NCI-H345 treated with DMSO at 0.1 percent for 48 hours (cell line): ENCODE results near the gene CC2D2B.
A peak's percentile ranks its signal among the peaks of the same experiment; 100 is the strongest.
"Not testable (repeated sequence)": the region's sequence is repeated elsewhere in the genome, so short reads cannot be mapped to it uniquely, and the experiment has no call there.

ENCODE experiments used
- DNase-seq: peaks from one replicate; lab custom pipeline; 2025; ENCODE audit not compliant: unreplicated experiment; lab: John Stamatoyannopoulos, UW

The CC2D2B gene

GRCh38 chr10:96017191-96017687 is 109.5 kb downstream of the CC2D2B start:
- DNase-seq, result peak; percentile 24

GRCh38 chr10:96021332-96021731 is 113.6 kb downstream of the CC2D2B start:
- DNase-seq, result no peak

GRCh38 chr10:96022739-96023138 is 115.0 kb downstream of the CC2D2B start:
- no peak for DNase-seq

- no peak for DNase-seq
Measured at GRCh38 chr10:96023168-96023567, 115.4 kb downstream of the CC2D2B start.

- no peak for DNase-seq
Measured at GRCh38 chr10:96025566-96025965, 117.8 kb downstream of the CC2D2B start.

GRCh38 chr10:96034625-96035024 is 126.8 kb downstream of the CC2D2B start:
- DNase-seq, result no peak

- no peak for DNase-seq
Measured at GRCh38 chr10:96038476-96039387, 131.0 kb downstream of the CC2D2B start.

- no peak for DNase-seq
Measured at GRCh38 chr10:96041146-96041545, 133.4 kb downstream of the CC2D2B start.

GRCh38 chr10:96043033-96043892 is 135.5 kb downstream of the CC2D2B start, which contains the start of gene CCNJ:
CCNJ (plus strand) TSS chr10:96043583; CDS start chr10:96044394, 811 bp downstream.
- peak; percentile 54 for DNase-seq

- peak; percentile 5 for DNase-seq
Measured at GRCh38 chr10:96043893-96044715, 136.3 kb downstream of the CC2D2B start.

GRCh38 chr10:96044736-96045135 is 137.0 kb downstream of the CC2D2B start:
- peak; percentile 2 for DNase-seq

GRCh38 chr10:96046546-96046945 is 138.8 kb downstream of the CC2D2B start:
- no peak for DNase-seq

- no peak for DNase-seq
Measured at GRCh38 chr10:96047004-96047649, 139.4 kb downstream of the CC2D2B start.

- DNase-seq, result not testable (repeated sequence)
Measured at GRCh38 chr10:96047925-96048324, 140.2 kb downstream of the CC2D2B start.

- DNase-seq, result no peak
Measured at GRCh38 chr10:96049340-96049739, 141.6 kb downstream of the CC2D2B start.

GRCh38 chr10:96053985-96054384 is 146.2 kb downstream of the CC2D2B start:
- no peak for DNase-seq

GRCh38 chr10:96056787-96057186 is 149.0 kb downstream of the CC2D2B start:
- DNase-seq, result no peak

- DNase-seq, result no peak
Measured at GRCh38 chr10:96061232-96061631, 153.5 kb downstream of the CC2D2B start.

GRCh38 chr10:96072674-96073073 is 164.9 kb downstream of the CC2D2B start:
- DNase-seq, result no peak

- DNase-seq, result no peak
Measured at GRCh38 chr10:96073722-96074121, 165.9 kb downstream of the CC2D2B start.
